WTC11 (cell line): ENCODE measurements around the gene MAU2.

ENCODE experiments used
- ARID4B ChIP-seq: sonication (generic); formaldehyde crosslinking; IDR thresholded peaks from 2 replicates; pipeline ENCODE4 v1.8.0; 2023; ENCODE audit warnings: missing genetic modification reagents, mild to moderate bottlenecking, borderline replicate concordance
- CREB1 ChIP-seq: sonication (generic); formaldehyde crosslinking; IDR thresholded peaks from 2 replicates; pipeline ENCODE4 v1.8.0; 2023; ENCODE audit warnings: mild to moderate bottlenecking, missing genetic modification reagents
- CTCF ChIP-seq: fragments of 200-600 bp; IDR thresholded peaks from 2 replicates; pipeline ENCODE4 v1.8.0; 2022; ENCODE audit warnings: antibody characterized with exemption
- FOXJ3 ChIP-seq: sonication (generic); formaldehyde crosslinking; IDR thresholded peaks from 2 replicates; pipeline ENCODE4 v1.9.0; 2021; ENCODE audit warnings: missing genetic modification reagents, mild to moderate bottlenecking, borderline replicate concordance
- NFYB ChIP-seq: sonication (generic); formaldehyde crosslinking; conservative IDR thresholded peaks from 2 replicates; pipeline ENCODE4 v1.8.0; 2022; ENCODE audit warnings: low read depth, missing genetic modification reagents
- SP1 ChIP-seq: sonication (generic); formaldehyde crosslinking; conservative IDR thresholded peaks from 2 replicates; pipeline ENCODE4 v1.8.1; 2022; ENCODE audit warnings: missing genetic modification reagents
- TF ChIP-seq, protein P1 (sequence below): sonication (generic); formaldehyde crosslinking; IDR thresholded peaks from 2 replicates; pipeline ENCODE4 v1.8.1; 2023; ENCODE audit warnings: mild to moderate bottlenecking, missing genetic modification reagents, moderate library complexity
- TF ChIP-seq, protein P2 (sequence below): sonication (generic); formaldehyde crosslinking; IDR thresholded peaks from 2 replicates; pipeline ENCODE4 v1.8.0; 2022; ENCODE audit warnings: mild to moderate bottlenecking, missing genetic modification reagents
- TF ChIP-seq, protein P3 (sequence below): sonication (generic); formaldehyde crosslinking; IDR thresholded peaks from 2 replicates; pipeline ENCODE4 v1.8.0; 2022; ENCODE audit warnings: mild to moderate bottlenecking, missing genetic modification reagents
- TF ChIP-seq, protein P4 (sequence below): sonication (generic); formaldehyde crosslinking; IDR thresholded peaks from 2 replicates; pipeline ENCODE4 v1.8.1; 2022; ENCODE audit warnings: mild to moderate bottlenecking, moderate library complexity, missing genetic modification reagents

- TF ChIP-seq CTCF (no peak), SP1 (CRISPR knock-in tag) (no peak), NFYB (CRISPR knock-in tag) (no peak), CREB1 (CRISPR knock-in tag) (no peak), ARID4B (CRISPR knock-in tag) (no peak), FOXJ3 (CRISPR knock-in tag) (no peak)
- TF ChIP-seq, protein P1, sequence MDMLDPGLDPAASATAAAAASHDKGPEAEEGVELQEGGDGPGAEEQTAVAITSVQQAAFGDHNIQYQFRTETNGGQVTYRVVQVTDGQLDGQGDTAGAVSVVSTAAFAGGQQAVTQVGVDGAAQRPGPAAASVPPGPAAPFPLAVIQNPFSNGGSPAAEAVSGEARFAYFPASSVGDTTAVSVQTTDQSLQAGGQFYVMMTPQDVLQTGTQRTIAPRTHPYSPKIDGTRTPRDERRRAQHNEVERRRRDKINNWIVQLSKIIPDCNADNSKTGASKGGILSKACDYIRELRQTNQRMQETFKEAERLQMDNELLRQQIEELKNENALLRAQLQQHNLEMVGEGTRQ (CRISPR knock-in tag) = no peak
- TF ChIP-seq, protein P2, sequence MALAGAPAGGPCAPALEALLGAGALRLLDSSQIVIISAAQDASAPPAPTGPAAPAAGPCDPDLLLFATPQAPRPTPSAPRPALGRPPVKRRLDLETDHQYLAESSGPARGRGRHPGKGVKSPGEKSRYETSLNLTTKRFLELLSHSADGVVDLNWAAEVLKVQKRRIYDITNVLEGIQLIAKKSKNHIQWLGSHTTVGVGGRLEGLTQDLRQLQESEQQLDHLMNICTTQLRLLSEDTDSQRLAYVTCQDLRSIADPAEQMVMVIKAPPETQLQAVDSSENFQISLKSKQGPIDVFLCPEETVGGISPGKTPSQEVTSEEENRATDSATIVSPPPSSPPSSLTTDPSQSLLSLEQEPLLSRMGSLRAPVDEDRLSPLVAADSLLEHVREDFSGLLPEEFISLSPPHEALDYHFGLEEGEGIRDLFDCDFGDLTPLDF (CRISPR knock-in tag) = no peak
- TF ChIP-seq, protein P3, sequence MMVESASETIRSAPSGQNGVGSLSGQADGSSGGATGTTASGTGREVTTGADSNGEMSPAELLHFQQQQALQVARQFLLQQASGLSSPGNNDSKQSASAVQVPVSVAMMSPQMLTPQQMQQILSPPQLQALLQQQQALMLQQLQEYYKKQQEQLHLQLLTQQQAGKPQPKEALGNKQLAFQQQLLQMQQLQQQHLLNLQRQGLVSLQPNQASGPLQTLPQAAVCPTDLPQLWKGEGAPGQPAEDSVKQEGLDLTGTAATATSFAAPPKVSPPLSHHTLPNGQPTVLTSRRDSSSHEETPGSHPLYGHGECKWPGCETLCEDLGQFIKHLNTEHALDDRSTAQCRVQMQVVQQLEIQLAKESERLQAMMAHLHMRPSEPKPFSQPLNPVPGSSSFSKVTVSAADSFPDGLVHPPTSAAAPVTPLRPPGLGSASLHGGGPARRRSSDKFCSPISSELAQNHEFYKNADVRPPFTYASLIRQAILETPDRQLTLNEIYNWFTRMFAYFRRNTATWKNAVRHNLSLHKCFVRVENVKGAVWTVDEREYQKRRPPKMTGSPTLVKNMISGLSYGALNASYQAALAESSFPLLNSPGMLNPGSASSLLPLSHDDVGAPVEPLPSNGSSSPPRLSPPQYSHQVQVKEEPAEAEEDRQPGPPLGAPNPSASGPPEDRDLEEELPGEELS = no peak
- TF ChIP-seq, protein P4, sequence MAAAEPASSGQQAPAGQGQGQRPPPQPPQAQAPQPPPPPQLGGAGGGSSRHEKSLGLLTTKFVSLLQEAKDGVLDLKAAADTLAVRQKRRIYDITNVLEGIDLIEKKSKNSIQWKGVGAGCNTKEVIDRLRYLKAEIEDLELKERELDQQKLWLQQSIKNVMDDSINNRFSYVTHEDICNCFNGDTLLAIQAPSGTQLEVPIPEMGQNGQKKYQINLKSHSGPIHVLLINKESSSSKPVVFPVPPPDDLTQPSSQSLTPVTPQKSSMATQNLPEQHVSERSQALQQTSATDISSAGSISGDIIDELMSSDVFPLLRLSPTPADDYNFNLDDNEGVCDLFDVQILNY (CRISPR knock-in tag) = no peak
These were observed 14.4 kb upstream of the MAU2 start for GRCh38 chr19:19306191-19306590.
